MM.1S (cell line): ENCODE measurements around the gene ADRA2B.
"Not testable (repeated sequence)": the region's sequence is repeated elsewhere in the genome, so short reads cannot be mapped to it uniquely, and the experiment has no call there.

Experiments used
- CTCF ChIP-seq: fragments of 300-600 bp; sonication (generic); IDR thresholded peaks from 2 replicates; pipeline ENCODE4 v1.5.1; 2016; ENCODE audit warnings: antibody characterized with exemption, low read length, mixed read lengths
- EZH2 ChIP-seq: fragments of 300-600 bp; sonication (generic); optimal IDR thresholded peaks from 2 replicates; pipeline ENCODE3; 2017; ENCODE audit warnings: low read depth, mild to moderate bottlenecking, antibody characterized with exemption, low read length, mixed read lengths

- TF ChIP-seq CTCF, EZH2: not testable (repeated sequence)
Measured at GRCh38 chr2:96064047-96064675, 52.2 kb downstream of the ADRA2B start.
